Body of pancreas (tissue), 4 donors: ENCODE results near the gene CHST4.

Experiments
- CTCF ChIP-seq, 7 experiments: fragments of 450-650 bp in 4 of 7; fragments of 200-600 bp in 3 of 7; sonication (generic) in 3 of 7; IDR thresholded peaks; one replicate each; pipeline ENCODE4 v1.5.1; 2016 to 2019; ENCODE audit warnings: antibody characterized with exemption in 7 of 7
- POLR2A ChIP-seq, 3 donors: fragments of 450-650 bp; IDR thresholded peaks; one replicate each; pipeline ENCODE4 v1.6.1; 2016; ENCODE audit warnings: antibody characterized with exemption in 3 of 3, mild to moderate bottlenecking in 2 of 3

GRCh38 chr16:71484006-71484893, 42.0 kb upstream of the CHST4 start:
- TF ChIP-seq CTCF (IDR thresholded peaks at IDR 0.05) (peak in 1 of 7 experiments; percentile 4), POLR2A (IDR thresholded peaks at IDR 0.05) (peak; percentile 42 to 82 (median 80))
